ENCODE measurements around the gene OXSR1.

DNA sequence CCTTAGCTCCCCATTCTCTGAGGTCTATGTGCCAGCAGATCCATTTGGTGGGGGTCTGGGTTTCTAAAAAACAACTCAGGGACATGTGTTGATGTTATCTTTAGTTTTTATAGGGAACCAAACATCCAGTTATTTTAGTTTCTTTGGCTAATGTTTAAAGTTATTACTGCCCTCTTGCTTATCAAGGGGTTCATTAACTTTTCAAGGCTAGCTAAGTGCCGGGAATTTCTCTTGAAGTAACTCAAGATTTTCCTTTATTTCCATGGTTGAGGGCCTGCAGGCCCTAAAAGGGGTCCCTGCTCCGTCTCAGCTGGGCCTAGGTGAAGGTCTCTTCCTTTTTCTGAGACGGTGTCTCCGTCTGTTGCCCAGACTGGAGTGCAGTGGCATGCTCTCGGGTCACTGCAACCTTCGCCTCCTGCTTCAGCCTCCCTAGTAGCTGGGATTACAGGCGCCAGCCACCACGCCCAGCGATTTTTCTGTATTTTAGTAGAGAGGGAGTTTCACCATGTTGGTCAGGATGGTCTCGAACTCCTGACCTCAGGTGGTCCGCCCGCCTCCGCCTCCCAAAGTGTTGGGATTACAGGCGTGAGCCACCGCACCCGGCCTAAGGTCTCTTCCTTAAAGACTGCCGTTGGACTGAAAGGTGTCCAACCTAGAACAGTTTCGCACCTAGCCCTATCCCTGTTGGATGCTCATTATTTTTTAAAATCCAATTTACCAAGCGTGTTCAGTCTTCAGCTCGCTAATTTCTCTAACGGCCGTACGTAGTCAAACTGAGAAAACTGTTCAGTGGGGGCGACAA lies 1.3 kb upstream of the OXSR1 start:
- TF ChIP-seq, protein P1, sequence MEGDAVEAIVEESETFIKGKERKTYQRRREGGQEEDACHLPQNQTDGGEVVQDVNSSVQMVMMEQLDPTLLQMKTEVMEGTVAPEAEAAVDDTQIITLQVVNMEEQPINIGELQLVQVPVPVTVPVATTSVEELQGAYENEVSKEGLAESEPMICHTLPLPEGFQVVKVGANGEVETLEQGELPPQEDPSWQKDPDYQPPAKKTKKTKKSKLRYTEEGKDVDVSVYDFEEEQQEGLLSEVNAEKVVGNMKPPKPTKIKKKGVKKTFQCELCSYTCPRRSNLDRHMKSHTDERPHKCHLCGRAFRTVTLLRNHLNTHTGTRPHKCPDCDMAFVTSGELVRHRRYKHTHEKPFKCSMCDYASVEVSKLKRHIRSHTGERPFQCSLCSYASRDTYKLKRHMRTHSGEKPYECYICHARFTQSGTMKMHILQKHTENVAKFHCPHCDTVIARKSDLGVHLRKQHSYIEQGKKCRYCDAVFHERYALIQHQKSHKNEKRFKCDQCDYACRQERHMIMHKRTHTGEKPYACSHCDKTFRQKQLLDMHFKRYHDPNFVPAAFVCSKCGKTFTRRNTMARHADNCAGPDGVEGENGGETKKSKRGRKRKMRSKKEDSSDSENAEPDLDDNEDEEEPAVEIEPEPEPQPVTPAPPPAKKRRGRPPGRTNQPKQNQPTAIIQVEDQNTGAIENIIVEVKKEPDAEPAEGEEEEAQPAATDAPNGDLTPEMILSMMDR (IDR thresholded peaks at IDR 0.05), result no peak
- TF ChIP-seq SIN3A (IDR thresholded peaks at IDR 0.05; ENCODE audit: borderline replicate concordance, insufficient read depth, low read depth, low read length) (no peak), TCF7L2 (IDR thresholded peaks at IDR 0.05; ENCODE audit: low read depth, low read length) (no peak), POLR2AphosphoS5 (IDR thresholded peaks at IDR 0.05; ENCODE audit: low read depth, low read length) (no peak)

All from Panc1 (cell line).